ENCODE measurements around the gene DHX9. TPM values are rescaled to one million over a fixed set of nuclear protein-coding genes. Genes with fewer than 3 reads are reported as not detected.

Gene DHX9
- total RNA-seq, 2 donors from 2014 or later: 38.4 to 67.9 TPM

DNA sequence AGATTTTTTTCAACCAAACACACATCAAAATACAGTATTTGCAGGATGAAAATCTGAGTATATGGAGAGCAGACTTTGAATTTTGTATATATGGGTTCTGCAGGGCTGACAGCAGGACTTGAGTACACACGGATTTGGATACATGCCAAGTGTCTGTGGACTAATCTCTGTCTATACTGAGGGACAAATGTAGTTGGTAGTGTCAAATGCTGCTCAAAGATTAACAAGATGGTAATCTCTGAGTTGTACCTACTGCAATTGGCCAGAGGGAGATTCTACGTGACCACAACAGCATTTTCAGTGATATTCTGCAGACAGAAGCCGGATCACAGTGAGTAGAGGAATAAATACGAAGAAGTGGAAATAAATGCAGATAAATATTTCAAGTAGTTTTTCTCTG lies 70.4 kb downstream of the DHX9 start:
- intact Hi-C loops (cut with DNase I): no loop called here
- no peaks in the 10 kb centered on the region for H3K36me3 ChIP-seq (replicated peaks in 1 of 2; ENCODE audit: insufficient read depth in 1 of 2, low read depth in 2 of 2)
- no peaks in the 10 kb centered on the region for H3K9me3 ChIP-seq
- H3K27ac ChIP-seq: no peak overlapping the region
- DNase-seq (no peak), ATAC-seq (no peak)
- H3K27me3 ChIP-seq: no peaks in the 10 kb centered on the region
- no peaks in the 10 kb centered on the region for H3K4me1 ChIP-seq
- TF ChIP-seq, protein P1, sequence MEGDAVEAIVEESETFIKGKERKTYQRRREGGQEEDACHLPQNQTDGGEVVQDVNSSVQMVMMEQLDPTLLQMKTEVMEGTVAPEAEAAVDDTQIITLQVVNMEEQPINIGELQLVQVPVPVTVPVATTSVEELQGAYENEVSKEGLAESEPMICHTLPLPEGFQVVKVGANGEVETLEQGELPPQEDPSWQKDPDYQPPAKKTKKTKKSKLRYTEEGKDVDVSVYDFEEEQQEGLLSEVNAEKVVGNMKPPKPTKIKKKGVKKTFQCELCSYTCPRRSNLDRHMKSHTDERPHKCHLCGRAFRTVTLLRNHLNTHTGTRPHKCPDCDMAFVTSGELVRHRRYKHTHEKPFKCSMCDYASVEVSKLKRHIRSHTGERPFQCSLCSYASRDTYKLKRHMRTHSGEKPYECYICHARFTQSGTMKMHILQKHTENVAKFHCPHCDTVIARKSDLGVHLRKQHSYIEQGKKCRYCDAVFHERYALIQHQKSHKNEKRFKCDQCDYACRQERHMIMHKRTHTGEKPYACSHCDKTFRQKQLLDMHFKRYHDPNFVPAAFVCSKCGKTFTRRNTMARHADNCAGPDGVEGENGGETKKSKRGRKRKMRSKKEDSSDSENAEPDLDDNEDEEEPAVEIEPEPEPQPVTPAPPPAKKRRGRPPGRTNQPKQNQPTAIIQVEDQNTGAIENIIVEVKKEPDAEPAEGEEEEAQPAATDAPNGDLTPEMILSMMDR (IDR thresholded peaks at IDR 0.05): no peak
- no peak for TF ChIP-seq POLR2A (IDR thresholded peaks at IDR 0.05)
- H3K4me3 ChIP-seq: no peak overlapping the region
- WGBS, 2 donors: 55 to 57% methylated on average over 4 of the region's 4 CpGs

DNA sequence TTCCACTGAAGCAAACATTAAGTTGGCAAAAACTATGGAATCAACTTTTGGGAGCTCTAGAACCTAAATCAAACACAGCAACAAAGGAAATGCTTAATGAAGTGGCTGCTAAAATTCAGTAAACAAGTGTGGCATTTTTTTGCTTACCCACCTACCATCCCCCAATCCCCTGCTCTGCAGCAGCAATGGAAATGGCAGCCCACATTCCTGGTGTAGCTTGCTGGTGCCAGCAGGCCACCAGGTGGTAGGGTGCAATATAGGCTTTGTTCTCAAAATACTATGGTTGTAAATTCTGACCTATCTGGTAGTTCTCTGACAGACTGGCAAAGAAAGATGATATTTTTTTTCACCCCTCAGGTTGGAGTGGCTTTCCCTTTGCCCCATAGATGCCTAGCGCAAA lies 71.0 kb downstream of the DHX9 start:
- H3K36me3 ChIP-seq (replicated peaks in 1 of 2; ENCODE audit: insufficient read depth in 1 of 2, low read depth in 2 of 2): no peaks in the 10 kb centered on the region
- no peak overlapping the region for H3K4me3 ChIP-seq
- WGBS, 2 donors: 95 to 100% methylated on average over 1 of the region's 1 CpG
- TF ChIP-seq POLR2A (IDR thresholded peaks at IDR 0.05): no peak
- TF ChIP-seq, protein P1 (IDR thresholded peaks at IDR 0.05): no peak
- no peaks in the 10 kb centered on the region for H3K27me3 ChIP-seq
- no peak overlapping the region for H3K27ac ChIP-seq
- H3K9me3 ChIP-seq: no peaks in the 10 kb centered on the region
- intact Hi-C loops (cut with DNase I): no loop called here
- H3K4me1 ChIP-seq: no peaks in the 10 kb centered on the region
- ATAC-seq: no peak
- no peak for DNase-seq

DNA sequence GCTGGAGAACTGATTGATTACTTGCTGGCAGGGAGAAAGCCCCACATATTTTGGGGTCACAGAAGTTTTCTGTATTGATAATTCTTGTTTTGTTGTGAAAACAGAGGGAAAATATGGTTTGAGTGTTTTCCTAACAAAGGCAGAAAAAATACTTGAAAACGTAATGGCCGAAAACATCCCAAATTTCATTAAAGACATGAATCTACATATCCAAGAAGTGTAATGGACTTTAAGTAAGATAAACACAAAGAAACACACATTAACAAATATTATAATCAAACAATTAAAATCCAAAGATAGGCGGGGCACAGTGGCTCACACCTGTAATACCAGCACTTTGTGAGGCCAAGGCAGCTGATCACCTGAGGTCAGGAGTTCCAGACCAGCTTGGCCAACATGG lies 74.3 kb downstream of the DHX9 start:
- Histone ChIP-seq H3K27ac (no peak overlapping the region), H3K27me3 (no peaks in the 10 kb centered on the region), H3K4me1 (no peaks in the 10 kb centered on the region), H3K36me3 (replicated peaks in 1 of 2; ENCODE audit: insufficient read depth in 1 of 2, low read depth in 2 of 2) (no peaks in the 10 kb centered on the region), H3K4me3 (no peak overlapping the region), H3K9me3 (no peaks in the 10 kb centered on the region)
- DNase-seq (no peak), ATAC-seq (no peak)
- intact Hi-C loops (cut with DNase I): no loop called here
- WGBS, 2 donors: 95 to 97% methylated on average over 3 of the region's 3 CpGs
- no peak for TF ChIP-seq POLR2A (IDR thresholded peaks at IDR 0.05)
- TF ChIP-seq, protein P1 (IDR thresholded peaks at IDR 0.05): no peak

DNA sequence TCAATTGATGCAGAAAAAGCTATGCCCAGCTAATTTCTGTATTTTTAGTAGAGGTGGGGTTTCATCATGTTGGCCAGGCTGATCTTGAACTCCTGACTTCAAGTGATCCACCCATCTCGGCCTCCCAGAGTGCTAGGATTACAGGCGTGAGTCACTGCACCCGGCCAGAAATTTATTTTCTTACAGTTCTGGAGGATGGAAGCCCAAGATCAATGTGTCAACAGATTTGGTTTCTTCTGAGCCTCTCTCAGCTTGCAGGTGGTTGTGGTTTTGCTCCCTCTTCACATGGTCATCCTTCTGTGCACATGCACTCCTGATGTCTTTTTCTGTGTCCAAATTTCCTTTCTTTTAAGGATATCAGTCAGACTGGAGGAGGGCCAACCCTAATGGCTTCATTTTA lies 78.2 kb downstream of the DHX9 start:
- Histone ChIP-seq H3K4me3 (no peak overlapping the region), H3K4me1 (no peaks in the 10 kb centered on the region), H3K27ac (no peak overlapping the region), H3K36me3 (replicated peaks in 1 of 2; ENCODE audit: insufficient read depth in 1 of 2, low read depth in 2 of 2) (no peaks in the 10 kb centered on the region), H3K27me3 (no peaks in the 10 kb centered on the region), H3K9me3 (no peaks in the 10 kb centered on the region)
- intact Hi-C loops (cut with DNase I): no loop called here
- no peak for DNase-seq
- TF ChIP-seq, protein P1 (IDR thresholded peaks at IDR 0.05): no peak
- no peak for TF ChIP-seq POLR2A (IDR thresholded peaks at IDR 0.05)
- 67 to 69% methylated on average over 3 of the region's 3 CpGs for WGBS, 2 donors
- no peak for ATAC-seq

DNA sequence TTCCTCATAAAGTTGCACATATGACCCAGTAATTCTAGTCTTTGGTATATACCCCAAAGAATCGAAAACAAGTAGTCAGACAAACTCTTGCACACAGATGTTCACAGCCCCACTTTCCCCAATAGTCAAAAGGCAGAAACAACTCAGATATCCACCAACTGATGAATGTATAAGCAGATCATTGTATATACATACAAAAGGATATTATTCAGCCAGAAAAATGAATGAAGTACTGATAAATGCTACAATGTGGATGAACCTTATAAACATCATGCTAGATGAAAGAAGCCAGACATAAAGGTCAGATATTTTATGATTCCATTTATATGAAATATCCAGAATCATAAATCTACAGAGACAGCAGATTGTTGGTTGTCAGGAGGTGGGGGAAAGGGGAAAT lies 86.5 kb downstream of the DHX9 start:
- intact Hi-C loops (cut with DNase I): no loop called here
- WGBS, 2 donors: 58 to 68% methylated on average over 1 of the region's 1 CpG
- no peak for TF ChIP-seq POLR2A (IDR thresholded peaks at IDR 0.05)
- TF ChIP-seq, protein P1 (IDR thresholded peaks at IDR 0.05): no peak
- no peaks in the 10 kb centered on the region for H3K4me1 ChIP-seq
- no peaks in the 10 kb centered on the region for H3K27me3 ChIP-seq
- DNase-seq: no peak
- no peaks in the 10 kb centered on the region for H3K36me3 ChIP-seq (replicated peaks in 1 of 2; ENCODE audit: insufficient read depth in 1 of 2, low read depth in 2 of 2)
- H3K9me3 ChIP-seq: no peaks in the 10 kb centered on the region
- H3K4me3 ChIP-seq: no peak overlapping the region
- ATAC-seq: no peak
- H3K27ac ChIP-seq: no peak overlapping the region

Measured in body of pancreas (tissue), 4 donors.